Endodermal cell (in vitro differentiated cells): Measurements from ENCODE around the gene COL9A3. TPM values are rescaled to one million over a fixed set of nuclear protein-coding genes. Genes with fewer than 3 reads are reported as not detected.

ENCODE experiments used
- DNase-seq: peaks from one replicate; pipeline ENCODE4 v3.0.0-alpha.2; 2017
- H3K27ac ChIP-seq: 2 replicates; pipeline ENCODE4 v1.5.1; 2013; ENCODE audit warnings: mild to moderate bottlenecking, low read depth, low read length, moderate library complexity
- H3K27me3 ChIP-seq: 2 replicates; pipeline ENCODE4 v1.6.1; 2013; ENCODE audit warnings: mild to moderate bottlenecking, low read length, moderate library complexity; ENCODE audit not compliant: insufficient read depth, control insufficient read depth, poor library complexity, severe bottlenecking
- H3K36me3 ChIP-seq: 2 replicates; pipeline ENCODE4 v1.7.0; 2013; ENCODE audit warnings: mild to moderate bottlenecking, low read length, moderate library complexity; ENCODE audit not compliant: control insufficient read depth, insufficient read depth
- H3K4me1 ChIP-seq: one replicate; pipeline ENCODE4 v1.7.0; 2013; ENCODE audit warnings: low read length; ENCODE audit not compliant: control insufficient read depth, insufficient read depth
- H3K4me3 ChIP-seq: 2 replicates; pipeline ENCODE4 v1.5.1; 2013; ENCODE audit warnings: mild to moderate bottlenecking, low read length, moderate library complexity
- H3K9ac ChIP-seq: 2 replicates; pipeline ENCODE4 v1.6.1; 2013; ENCODE audit warnings: mild to moderate bottlenecking, low read length, moderate library complexity; ENCODE audit not compliant: poor library complexity, severe bottlenecking; ENCODE audit errors: extremely low read depth
- H3K9me3 ChIP-seq: 2 replicates; pipeline ENCODE4 v1.6.1; 2013; ENCODE audit warnings: mild to moderate bottlenecking, low read length, moderate library complexity; ENCODE audit not compliant: control insufficient read depth
- H3K27ac Mint-ChIP-seq: 2 replicates; pipeline ENCODE4 v1.8.0; 2020; ENCODE audit warnings: mixed read lengths
- H3K27me3 Mint-ChIP-seq: 2 replicates; pipeline ENCODE4 v1.8.0; 2021; ENCODE audit warnings: mild to moderate bottlenecking, mixed read lengths; ENCODE audit not compliant: insufficient read depth
- H3K36me3 Mint-ChIP-seq: 2 replicates; pipeline ENCODE4 v1.8.0; 2020; ENCODE audit warnings: low read depth, mixed read lengths
- H3K4me1 Mint-ChIP-seq: 2 replicates; pipeline ENCODE4 v1.8.0; 2020; ENCODE audit warnings: mixed read lengths
- H3K4me3 Mint-ChIP-seq: 2 replicates; pipeline ENCODE4 v1.8.0; 2020; ENCODE audit warnings: mild to moderate bottlenecking, moderate library complexity, mixed read lengths
- H3K9me3 Mint-ChIP-seq: 2 replicates; pipeline ENCODE4 v1.8.0; 2020; ENCODE audit warnings: mild to moderate bottlenecking, mixed read lengths
- WGBS, 2 experiments: methylation state at CpG; one replicate each; pipeline versions ENCODE4 v1.1.5 to v1.1.7; 2013; ENCODE audit warnings: missing lambda C conversion rate in 2 of 2, mixed read lengths in 1 of 2; ENCODE audit not compliant: insufficient coverage in 1 of 2, insufficient read length in 1 of 2; 5-methylcytosine and 5-hydroxymethylcytosine counted together
- total RNA-seq, 2 donors: library from RNA; stranded (reverse); fragmentation: NEBNext Ultra II Directional in 1 of 2; extraction: Animal tissue kit (Norgen Biotek cat#: 25700) in 1 of 2; gene quantifications; 2 replicates in 1 of 2; 3 replicates in 1 of 2; pipeline ENCODE4 v1.2.1, GENCODE V29; 2021
- TF ChIP-seq, protein P1 (sequence below): fragments of 200-600 bp; sonication (generic); conservative IDR thresholded peaks from 2 replicates; pipeline ENCODE4 v1.5.0; 2021; ENCODE audit warnings: antibody characterized with exemption, mild to moderate bottlenecking

Gene COL9A3
- total RNA-seq, 2 donors from 2014 or later, result 48.9 to 133 TPM

DNA sequence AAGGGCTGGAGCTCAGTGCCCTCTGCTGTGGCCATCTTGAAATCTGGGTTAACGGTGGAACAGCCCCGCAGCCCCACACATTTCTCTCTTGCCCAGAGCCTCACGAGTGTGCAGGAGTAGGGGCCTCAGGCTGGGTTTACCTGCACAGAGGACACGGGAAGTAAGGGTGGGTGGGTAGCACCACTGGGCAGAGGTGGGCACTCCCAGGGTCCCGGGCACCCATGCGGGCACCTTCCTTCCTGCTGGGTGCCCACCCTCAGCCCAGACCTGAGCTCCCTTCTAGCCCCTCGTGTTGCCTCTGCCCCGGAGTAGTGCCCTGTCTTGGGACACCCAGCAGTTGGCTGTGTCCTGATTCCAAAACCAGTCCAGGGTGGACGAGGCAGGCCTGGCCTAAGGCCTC is 11.2 kb downstream of the COL9A3 start:
- Histone ChIP-seq H3K36me3 (peaks cover 46% of the 10 kb centered on the region), H3K27me3 (no peaks in the 10 kb centered on the region), H3K27ac (no peak overlapping the region), H3K9ac (no peak overlapping the region), H3K4me1 (peaks cover 14% of the 10 kb centered on the region), H3K9me3 (no peaks in the 10 kb centered on the region), H3K4me3 (no peak overlapping the region)
- Mint-ChIP-seq H3K9me3 (no peaks in the 10 kb centered on the region), H3K27me3 (no peaks in the 10 kb centered on the region), H3K4me3 (no peak overlapping the region), H3K27ac (no peak overlapping the region), H3K4me1 (peaks cover 17% of the 10 kb centered on the region), H3K36me3 (peaks cover 10% of the 10 kb centered on the region)
- TF ChIP-seq, protein P1, sequence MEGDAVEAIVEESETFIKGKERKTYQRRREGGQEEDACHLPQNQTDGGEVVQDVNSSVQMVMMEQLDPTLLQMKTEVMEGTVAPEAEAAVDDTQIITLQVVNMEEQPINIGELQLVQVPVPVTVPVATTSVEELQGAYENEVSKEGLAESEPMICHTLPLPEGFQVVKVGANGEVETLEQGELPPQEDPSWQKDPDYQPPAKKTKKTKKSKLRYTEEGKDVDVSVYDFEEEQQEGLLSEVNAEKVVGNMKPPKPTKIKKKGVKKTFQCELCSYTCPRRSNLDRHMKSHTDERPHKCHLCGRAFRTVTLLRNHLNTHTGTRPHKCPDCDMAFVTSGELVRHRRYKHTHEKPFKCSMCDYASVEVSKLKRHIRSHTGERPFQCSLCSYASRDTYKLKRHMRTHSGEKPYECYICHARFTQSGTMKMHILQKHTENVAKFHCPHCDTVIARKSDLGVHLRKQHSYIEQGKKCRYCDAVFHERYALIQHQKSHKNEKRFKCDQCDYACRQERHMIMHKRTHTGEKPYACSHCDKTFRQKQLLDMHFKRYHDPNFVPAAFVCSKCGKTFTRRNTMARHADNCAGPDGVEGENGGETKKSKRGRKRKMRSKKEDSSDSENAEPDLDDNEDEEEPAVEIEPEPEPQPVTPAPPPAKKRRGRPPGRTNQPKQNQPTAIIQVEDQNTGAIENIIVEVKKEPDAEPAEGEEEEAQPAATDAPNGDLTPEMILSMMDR, result no peak
- no peak for DNase-seq
- WGBS, 2 experiments, result 93 to 100% methylated on average over 2 to 9 of the region's 9 CpGs

DNA sequence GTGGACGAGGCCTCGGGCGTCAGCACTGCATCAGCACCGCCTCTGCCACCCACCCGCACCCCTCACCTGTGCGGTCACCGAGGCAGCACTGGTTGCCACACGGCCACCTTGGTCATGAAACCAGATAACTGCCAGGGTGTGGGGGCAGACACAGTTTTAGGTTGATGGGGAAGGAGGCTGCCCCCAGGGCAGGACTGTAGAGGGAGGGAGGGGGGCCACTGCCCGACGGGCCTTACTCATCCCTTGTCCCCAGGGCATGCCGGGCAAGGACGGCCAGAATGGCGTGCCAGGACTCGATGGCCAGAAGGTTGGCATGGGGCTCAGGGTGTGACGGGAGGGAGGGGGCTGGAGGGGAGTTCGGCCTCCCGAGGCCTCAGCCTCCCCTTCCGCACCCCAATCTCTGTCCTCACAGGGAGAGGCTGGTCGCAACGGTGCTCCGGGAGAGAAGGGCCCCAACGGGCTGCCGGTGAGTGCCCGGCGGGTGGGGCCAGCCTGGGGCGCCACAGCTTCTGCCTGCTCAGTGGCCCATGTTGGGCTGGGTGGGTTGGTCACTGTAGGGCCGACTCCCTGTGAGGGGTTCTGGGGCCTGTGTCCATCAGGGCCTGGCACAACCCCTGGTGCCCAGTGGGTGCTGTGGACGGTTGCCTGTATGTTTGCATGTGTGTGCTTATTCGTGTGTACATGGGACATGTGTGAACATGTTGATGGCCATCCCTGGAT is 11.8 kb downstream of the COL9A3 start:
- peaks cover 12% of the 10 kb centered on the region for H3K4me1 Mint-ChIP-seq
- H3K9me3 Mint-ChIP-seq, result no peaks in the 10 kb centered on the region
- no peak overlapping the region for H3K9ac ChIP-seq
- H3K36me3 Mint-ChIP-seq, result peaks cover 10% of the 10 kb centered on the region
- H3K36me3 ChIP-seq, result peaks cover 44% of the 10 kb centered on the region
- TF ChIP-seq, protein P1, result no peak
- H3K27ac ChIP-seq, result no peak overlapping the region
- H3K4me1 ChIP-seq, result peaks cover 10% of the 10 kb centered on the region
- H3K4me3 Mint-ChIP-seq, result no peak overlapping the region
- no peak overlapping the region for H3K4me3 ChIP-seq
- H3K27me3 Mint-ChIP-seq, result no peaks in the 10 kb centered on the region
- no peak overlapping the region for H3K27ac Mint-ChIP-seq
- no peaks in the 10 kb centered on the region for H3K27me3 ChIP-seq
- DNase-seq, result peak; percentile 33
- H3K9me3 ChIP-seq, result no peaks in the 10 kb centered on the region
- 93 to 98% methylated on average over 11 to 29 of the region's 29 CpGs for WGBS, 2 experiments

DNA sequence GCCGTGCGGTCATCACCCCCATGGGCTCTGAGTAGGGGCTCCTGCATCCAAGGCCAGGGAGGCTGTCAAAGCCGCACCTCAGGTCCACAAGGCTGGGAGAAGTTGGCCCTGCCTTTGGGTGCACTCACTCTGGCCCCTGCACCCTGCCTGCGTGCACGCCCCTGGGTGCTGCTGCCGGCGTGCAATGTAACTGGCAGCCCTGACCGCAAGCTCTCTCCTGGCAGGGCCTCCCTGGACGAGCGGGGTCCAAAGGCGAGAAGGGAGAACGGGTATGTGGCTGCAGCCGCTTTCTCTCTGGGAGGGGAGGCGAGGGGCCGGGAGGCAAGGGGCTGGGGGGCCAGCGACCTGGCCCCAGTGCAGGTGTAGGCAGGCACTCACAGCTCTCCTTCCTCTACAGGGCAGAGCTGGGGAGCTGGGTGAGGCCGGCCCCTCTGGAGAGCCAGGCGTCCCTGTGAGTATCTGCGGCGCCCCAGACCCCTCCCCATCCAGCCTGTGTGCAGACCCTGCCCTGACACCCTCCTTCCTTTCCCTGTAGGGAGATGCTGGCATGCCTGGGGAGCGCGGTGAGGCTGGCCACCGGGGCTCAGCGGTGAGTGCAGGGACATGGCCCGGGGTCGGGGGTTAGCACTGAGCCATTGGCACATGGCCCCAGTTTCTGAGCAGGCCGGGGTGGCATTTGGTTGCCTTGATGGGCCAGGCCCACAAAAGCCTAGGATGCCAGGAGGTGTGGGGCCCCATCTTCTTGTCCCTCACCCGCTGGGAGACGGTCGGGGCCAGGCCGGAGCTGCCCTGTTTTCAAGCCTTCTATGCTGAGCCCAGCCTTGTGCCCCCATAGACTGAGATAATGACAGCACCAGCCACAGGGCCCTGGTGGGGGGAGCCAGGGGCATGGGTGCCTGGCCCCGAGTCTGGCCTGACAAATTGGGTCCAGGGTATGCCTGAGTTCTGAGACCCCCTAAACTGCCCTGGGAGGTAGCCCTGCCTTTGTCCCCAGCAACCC is 12.7 kb downstream of the COL9A3 start:
- TF ChIP-seq, protein P1, result no peak
- Histone ChIP-seq H3K4me3 (no peak overlapping the region), H3K9ac (no peak overlapping the region), H3K9me3 (no peaks in the 10 kb centered on the region), H3K4me1 (peaks cover 2% of the 10 kb centered on the region), H3K27ac (no peak overlapping the region), H3K36me3 (peaks cover 44% of the 10 kb centered on the region), H3K27me3 (no peaks in the 10 kb centered on the region)
- DNase-seq, result peak; percentile 38
- Mint-ChIP-seq H3K36me3 (peaks cover 10% of the 10 kb centered on the region), H3K4me1 (peaks cover 12% of the 10 kb centered on the region), H3K27me3 (no peaks in the 10 kb centered on the region), H3K27ac (no peak overlapping the region), H3K9me3 (no peaks in the 10 kb centered on the region), H3K4me3 (no peak overlapping the region)
- WGBS, 2 experiments, result 93 to 96% methylated on average over 25 to 32 of the region's 32 CpGs
